Measurements from ENCODE around the gene LIN7B.

DNA sequence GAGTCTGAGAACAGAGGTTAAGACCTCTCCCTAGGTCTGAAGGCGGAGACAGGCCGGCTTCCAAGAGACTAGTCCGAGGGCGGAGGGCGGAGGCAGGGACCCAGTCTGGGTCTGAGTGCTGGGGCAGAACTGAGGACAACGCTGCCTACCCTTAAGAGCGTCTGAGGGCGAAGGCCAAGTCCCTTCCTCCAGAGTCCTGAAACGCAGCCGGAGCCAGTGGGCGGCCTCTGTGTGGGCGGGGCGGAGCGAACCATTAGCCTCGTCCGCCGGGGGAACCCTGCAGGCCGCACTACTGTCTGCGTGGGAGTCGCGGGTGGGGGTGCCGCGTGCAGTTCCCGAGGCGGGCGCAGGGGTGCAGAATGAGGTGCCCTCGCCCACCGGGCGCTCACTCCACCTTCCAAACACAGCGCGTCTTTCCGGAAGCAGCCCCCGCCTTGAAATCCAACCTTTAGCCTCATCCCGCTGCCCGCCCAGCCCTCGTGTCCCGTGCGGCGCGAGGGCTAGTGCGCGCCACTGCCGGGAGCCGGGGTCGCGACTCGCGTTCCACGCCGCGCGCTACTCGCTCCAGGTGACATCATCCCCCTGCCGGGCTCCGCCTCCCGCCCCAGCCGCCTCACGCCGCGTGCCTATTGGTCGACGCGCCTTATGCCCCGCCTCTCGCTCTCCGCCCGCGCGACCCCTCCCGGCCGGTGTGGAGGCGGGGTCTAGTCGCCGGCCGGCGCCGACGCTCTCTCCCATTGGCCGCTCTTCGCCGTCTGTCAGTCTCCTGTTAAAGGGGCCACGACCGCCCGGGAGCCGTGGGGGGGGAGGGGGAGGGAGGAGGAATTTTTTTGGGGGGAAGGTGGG is 4.6 kb downstream of the LIN7B start, which contains the start of gene C19orf73:
- TF ChIP-seq, protein P1, sequence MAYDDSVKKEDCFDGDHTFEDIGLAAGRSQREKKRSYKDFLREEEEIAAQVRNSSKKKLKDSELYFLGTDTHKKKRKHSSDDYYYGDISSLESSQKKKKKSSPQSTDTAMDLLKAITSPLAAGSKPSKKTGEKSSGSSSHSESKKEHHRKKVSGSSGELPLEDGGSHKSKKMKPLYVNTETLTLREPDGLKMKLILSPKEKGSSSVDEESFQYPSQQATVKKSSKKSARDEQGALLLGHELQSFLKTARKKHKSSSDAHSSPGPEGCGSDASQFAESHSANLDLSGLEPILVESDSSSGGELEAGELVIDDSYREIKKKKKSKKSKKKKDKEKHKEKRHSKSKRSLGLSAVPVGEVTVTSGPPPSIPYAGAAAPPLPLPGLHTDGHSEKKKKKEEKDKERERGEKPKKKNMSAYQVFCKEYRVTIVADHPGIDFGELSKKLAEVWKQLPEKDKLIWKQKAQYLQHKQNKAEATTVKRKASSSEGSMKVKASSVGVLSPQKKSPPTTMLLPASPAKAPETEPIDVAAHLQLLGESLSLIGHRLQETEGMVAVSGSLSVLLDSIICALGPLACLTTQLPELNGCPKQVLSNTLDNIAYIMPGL (CRISPR knock-in tag; IDR thresholded peaks at IDR 0.05) = peak; percentile 76
- TF ChIP-seq SNRNP70 (optimal IDR thresholded peaks at IDR 0.05; ENCODE audit: low read depth, low read length) (no peak), SIN3A (IDR thresholded peaks at IDR 0.05; ENCODE audit: borderline replicate concordance in 2 of 2, control insufficient read depth in 1 of 2, low read depth in 2 of 2, low read length in 2 of 2) (no peak), RBM34 (IDR thresholded peaks at IDR 0.05; ENCODE audit: borderline replicate concordance, insufficient read depth, low read length) (0 out of 2 replicates have a peak, but pooled peaks have one; percentile 49), RFX5 (IDR thresholded peaks at IDR 0.05; ENCODE audit: low read depth, low read length) (no peak), PHB (CRISPR knock-in tag; IDR thresholded peaks at IDR 0.05) (peak; percentile 91; the same call in 1 of the 2 replicates), POU5F1 (IDR thresholded peaks at IDR 0.05; ENCODE audit: borderline replicate concordance, low read depth, low read length, partially characterized antibody) (no peak), POLR2AphosphoS5 (IDR thresholded peaks at IDR 0.05; ENCODE audit: control insufficient read depth, insufficient read depth, low read depth, low read length) (0 out of 2 replicates have a peak, but pooled peaks have one; percentile 42)
- TF ChIP-seq, protein P2, sequence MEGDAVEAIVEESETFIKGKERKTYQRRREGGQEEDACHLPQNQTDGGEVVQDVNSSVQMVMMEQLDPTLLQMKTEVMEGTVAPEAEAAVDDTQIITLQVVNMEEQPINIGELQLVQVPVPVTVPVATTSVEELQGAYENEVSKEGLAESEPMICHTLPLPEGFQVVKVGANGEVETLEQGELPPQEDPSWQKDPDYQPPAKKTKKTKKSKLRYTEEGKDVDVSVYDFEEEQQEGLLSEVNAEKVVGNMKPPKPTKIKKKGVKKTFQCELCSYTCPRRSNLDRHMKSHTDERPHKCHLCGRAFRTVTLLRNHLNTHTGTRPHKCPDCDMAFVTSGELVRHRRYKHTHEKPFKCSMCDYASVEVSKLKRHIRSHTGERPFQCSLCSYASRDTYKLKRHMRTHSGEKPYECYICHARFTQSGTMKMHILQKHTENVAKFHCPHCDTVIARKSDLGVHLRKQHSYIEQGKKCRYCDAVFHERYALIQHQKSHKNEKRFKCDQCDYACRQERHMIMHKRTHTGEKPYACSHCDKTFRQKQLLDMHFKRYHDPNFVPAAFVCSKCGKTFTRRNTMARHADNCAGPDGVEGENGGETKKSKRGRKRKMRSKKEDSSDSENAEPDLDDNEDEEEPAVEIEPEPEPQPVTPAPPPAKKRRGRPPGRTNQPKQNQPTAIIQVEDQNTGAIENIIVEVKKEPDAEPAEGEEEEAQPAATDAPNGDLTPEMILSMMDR (IDR thresholded peaks at IDR 0.05 in 2 of 3, conservative IDR thresholded peaks at IDR 0.05 in 1 of 3; ENCODE audit: insufficient read depth in 2 of 3, low read depth in 1 of 3, low read length in 3 of 3) = peak in 2 of 3 experiments; percentile 18 to 24; a peak in 2 of 6 replicates
- TF ChIP-seq, protein P3, sequence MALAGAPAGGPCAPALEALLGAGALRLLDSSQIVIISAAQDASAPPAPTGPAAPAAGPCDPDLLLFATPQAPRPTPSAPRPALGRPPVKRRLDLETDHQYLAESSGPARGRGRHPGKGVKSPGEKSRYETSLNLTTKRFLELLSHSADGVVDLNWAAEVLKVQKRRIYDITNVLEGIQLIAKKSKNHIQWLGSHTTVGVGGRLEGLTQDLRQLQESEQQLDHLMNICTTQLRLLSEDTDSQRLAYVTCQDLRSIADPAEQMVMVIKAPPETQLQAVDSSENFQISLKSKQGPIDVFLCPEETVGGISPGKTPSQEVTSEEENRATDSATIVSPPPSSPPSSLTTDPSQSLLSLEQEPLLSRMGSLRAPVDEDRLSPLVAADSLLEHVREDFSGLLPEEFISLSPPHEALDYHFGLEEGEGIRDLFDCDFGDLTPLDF (CRISPR knock-in tag; IDR thresholded peaks at IDR 0.05) = peak; percentile 89; the same call in 1 of the 2 replicates
